IPS-18c (cell line): ENCODE results near the gene MRPL33.
A peak's percentile ranks its signal among the peaks of the same experiment; 100 is the strongest.

Source experiments
- H3K4me3 ChIP-seq: 2 replicates; pipeline ENCODE4 v1.7.0; 2013; ENCODE audit warnings: low read depth, mild to moderate bottlenecking, low read length, moderate library complexity; ENCODE audit not compliant: insufficient read depth
- H3K9me3 ChIP-seq: one replicate; pipeline ENCODE4 v1.6.1; 2013; ENCODE audit warnings: mild to moderate bottlenecking, low read length, moderate library complexity; ENCODE audit not compliant: control insufficient read depth, insufficient read depth

Gene MRPL33

DNA sequence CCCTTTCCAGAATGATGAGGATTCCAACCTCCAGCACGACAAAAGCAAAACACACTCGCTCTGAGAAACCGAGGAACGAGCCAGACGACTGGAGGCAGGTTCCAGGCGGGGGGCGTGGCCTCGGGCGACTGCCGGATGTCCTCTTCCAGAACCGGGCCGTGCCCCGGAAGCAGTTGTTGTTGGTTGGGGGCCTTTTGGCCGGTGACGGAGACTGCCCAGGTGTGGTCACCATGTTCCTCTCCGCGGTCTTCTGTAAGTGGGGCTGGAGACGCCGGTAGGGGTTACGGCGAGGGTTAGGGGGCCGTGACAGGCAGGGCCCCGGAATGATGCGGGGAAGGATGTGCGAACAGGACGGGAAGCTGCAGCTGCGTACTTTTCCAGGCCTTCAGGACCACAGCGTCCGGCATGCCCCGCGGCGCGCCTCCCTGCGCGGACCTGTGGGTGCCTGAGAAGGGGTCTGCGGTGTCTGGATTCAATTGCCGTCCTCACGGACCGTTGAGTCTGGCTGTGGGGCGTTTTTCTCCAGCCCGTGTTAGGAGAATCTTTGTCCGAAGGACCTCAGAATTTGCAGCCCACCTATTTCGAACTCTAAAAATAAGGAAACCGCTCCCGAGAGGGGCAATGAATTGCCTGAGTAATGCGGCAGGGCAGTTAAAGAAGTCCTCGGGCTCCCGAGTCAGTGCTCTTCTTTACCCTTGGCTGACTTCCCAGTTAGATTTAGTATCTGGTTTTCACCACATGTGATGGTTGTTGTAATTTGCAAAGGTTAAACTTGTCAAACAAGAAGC lies at the start of gene MRPL33:
MRPL33 (plus strand) TSS at position 172 of the 788 bp plus-strand sequence; CDS start at position 231, 59 bp downstream.
- Histone ChIP-seq H3K4me3 (peak within 1 kb of the TSS; percentile 87), H3K9me3 (no peaks in the 10 kb centered on the region)

DNA sequence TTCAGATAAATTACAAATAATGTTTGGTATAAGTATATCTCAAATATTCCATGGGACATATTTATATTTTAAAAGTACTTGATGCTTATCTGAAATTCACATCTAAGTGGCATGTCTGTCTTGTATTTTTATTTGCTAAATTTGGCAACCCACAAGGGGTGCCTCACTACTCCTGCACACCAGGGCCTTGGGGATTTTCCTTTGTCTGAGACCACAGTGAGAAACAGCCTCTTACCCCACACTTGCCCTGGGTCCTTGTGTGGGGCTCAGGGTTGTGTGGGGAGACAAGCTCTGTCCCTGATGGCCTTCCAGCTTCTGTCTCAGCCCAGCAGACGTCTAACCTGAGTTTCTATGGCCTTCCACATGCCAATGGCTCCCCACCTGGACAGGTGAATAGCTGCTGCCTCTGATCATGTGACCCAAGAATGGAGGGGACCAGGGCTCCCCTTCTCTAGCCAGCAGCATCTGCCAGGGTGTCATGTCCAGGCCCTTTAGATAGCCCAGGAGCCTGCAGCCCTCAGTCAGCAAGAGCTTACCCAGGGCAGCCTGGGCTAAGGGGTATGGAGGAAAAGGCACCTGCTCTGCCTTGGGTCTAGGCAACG lies 49.5 kb upstream of the MRPL33 start:
- no peaks in the 10 kb centered on the region for H3K9me3 ChIP-seq
- no peak overlapping the region for H3K4me3 ChIP-seq

DNA sequence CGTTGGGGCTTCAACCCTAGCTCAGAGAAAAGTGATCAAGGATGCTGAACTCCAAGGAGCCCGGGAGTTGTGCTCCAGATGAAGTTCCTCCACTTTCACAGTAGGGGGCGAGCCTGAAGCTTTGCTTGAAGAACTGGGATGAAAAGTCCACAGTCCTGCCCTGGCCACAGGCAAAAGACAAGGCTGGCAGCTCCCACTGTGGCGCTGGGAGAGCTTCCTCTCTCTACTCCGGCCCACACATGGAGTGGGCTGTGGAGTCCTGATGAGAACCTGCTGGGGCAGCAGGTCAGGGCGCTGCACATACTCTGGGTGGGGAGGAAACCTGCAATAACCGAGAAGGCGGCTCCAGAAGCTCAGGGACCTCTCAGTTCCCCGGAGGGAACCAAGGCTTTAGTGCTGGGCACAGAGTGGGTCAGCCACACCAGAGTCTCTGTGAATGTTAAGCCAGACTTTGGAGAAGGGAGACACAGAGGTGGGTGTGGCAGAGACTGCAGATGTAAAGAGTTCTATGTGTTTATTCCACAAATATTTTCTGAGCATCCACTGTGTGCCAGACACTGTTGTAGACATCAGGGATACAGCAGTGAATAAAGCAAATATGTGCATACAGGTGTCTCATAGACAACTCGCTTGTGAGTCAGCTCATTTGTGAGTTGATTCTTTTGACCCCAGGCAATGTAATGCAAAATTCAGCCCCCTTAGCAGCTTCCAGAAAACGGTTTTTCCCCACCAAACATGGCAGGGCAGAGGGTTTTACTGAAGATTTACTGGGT lies 48.0 kb upstream of the MRPL33 start:
- no peak overlapping the region for H3K4me3 ChIP-seq
- no peaks in the 10 kb centered on the region for H3K9me3 ChIP-seq

DNA sequence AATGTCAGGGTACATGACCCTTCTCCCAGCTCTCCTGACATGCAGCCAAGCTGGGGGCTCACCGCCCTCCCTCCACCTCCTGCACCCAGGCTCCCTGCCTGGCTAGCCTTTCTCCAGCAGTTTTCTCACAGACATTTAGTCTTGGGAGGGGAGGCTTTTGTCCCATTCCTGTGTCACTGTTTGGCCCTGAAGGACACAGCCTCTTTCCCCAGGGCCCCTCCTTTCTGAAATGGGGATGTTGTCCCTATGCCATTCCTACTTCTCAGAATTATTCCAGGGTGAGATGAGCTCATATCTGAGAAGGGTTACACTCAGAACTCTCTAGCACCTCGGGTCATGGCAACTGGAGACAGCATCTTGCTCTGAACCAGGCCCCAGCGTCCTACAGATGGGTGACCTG lies 47.3 kb upstream of the MRPL33 start:
- Histone ChIP-seq H3K9me3 (no peaks in the 10 kb centered on the region), H3K4me3 (no peak overlapping the region; the same call in 1 of the 2 replicates)

DNA sequence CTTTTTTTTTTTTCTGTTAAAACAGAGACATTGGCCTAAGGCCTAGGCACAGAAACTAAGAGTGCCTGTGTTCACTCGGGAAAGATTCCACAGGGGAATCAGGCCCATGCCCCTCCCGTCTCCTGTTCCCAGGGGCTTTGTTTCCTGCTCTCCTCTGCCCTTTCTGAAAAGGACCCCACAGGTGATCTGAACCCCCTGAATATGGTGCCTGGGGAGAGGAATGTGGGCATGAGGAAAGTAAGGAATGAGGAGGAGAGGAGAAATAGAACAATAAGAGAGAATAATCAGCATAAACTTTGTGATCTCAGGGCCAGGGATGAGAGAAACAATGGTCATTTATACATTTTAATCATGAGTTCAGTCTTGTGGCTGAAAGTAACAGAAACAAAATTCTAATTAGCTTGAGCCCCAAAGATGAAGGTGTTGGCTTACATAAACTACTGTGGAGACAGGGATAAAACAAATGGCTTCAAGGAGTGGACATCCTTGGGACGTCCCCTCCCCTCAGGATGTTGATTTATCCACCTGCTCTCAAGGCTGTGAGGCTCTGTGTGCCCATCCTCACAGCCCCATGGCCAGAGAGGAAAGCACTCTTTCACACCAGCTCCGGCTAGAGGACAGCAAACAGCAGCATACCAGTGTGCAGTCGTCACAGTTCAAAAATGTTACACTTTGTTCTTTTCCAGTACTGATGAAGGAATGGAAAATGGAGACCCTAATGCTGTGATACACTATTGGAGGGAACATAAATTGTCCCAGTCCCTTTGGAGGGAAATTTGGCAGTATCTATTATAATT lies 46.4 kb upstream of the MRPL33 start:
- Histone ChIP-seq H3K4me3 (no peak overlapping the region), H3K9me3 (no peaks in the 10 kb centered on the region)

DNA sequence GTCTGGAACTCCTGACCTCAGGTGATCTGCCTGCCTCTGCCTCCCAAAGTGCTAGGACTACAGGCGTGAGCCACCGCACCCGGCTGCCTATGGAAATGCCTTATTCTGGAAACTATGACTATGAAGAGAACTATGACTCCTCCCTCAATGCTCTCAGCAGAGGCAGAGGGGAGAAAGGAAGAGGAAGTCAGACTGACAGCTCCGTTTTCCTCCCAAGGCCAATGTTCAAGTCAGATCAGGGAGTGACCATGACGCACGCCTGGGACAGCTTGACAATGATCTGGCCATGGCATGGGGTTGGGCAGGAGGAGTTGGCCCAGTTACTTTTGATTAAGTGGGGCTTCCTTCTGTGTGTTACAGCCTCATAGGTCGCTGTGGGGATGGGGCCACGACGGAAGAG lies 44.3 kb upstream of the MRPL33 start:
- no peaks in the 10 kb centered on the region for H3K9me3 ChIP-seq
- H3K4me3 ChIP-seq = no peak overlapping the region

DNA sequence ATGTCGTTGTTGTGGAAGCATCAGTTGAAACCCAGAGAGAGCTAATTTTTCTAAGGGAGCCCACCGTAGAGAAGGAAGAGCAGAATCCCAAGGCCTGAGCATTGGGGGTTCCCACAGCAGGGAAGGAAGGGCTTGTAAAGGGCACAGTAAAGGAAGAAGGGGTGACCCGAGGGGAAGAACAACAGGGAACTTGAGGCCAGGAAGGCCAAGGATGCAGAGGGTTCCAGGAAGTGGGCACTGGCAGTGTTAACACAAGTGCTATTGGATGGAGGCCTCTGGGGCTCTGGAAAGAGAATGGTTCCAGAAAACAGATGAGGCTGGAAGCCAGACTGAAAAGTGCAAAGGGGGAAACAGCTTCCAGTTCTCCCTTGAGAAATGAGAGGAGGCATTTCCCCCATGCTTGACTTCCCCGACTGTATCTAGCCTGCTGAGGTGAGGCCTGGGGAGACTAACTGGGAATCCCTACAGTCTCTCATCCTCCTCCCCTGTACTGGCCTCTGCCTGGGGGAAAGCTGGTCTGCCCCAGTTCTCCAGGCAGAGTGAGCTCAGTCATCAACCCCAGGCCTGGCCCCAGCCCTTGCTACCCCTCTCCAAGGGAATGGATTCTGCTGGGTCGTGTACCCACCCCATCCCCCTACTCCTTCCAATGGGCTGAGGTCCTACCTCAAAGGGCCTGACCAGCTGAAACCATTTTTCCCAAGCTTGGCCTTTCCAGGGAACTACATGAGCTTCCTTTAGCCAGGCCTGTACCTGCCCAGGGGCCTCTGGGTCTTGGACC lies 43.2 kb upstream of the MRPL33 start:
- Histone ChIP-seq H3K4me3 (no peak overlapping the region), H3K9me3 (no peaks in the 10 kb centered on the region)

DNA sequence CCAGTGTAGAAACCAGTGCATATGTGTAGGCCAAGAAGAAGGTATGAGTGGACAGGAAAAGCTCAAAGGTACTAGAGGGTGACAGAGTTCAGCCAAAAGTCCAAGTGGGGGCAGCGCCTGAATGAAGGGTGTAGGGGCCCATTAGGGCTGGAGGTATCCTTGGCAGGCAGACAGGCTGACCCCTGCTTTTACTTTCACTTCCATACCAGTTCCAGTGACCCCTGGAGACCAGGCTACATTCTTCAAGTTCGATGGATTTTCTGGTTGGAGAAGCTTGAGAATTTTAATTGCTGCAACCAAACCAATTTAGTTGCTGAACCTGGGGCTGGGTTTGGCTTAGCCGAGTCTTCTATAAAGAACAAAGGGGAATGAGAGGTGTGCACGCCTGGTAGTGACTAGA lies 42.3 kb upstream of the MRPL33 start:
- Histone ChIP-seq H3K4me3 (no peak overlapping the region), H3K9me3 (no peaks in the 10 kb centered on the region)

DNA sequence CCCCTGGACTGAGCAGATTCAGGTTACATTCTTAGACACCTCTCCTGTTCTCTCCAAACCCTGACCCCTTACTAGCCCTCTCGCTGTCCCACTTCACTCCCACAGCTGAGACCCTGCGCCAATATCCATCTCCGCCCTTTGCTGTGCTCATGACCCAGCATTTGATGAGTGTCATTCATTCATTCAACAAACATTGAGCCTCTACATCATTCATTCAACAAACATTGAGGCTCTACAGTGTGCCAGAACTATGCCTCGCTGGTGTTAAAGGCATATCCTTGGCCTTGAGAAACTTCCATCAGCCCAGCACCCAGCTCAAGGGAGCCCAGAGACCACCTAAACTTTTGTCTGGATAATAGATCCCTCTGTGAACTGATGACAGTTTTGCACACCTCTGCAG lies 41.9 kb upstream of the MRPL33 start:
- H3K4me3 ChIP-seq = no peak overlapping the region
- no peaks in the 10 kb centered on the region for H3K9me3 ChIP-seq

DNA sequence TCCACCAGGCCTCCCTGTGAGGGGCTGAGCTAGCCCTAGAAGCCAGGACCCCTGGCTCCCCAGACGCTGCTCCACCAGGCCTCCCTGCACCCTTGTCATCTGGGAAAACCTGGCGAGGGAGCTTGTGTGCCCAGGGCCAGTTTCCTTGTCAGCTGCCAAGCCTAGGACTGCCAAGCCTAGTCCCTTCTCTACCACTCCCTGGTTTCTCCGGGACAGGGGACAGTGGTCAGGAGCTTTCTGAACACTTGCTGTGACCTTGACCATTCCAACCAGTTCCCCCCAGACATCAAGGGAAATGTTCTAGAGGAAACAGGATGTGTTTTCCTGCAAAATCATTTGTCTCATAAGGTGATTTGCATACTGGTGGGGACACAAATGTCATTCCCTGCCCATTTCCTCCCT lies 41.3 kb upstream of the MRPL33 start:
- Histone ChIP-seq H3K9me3 (no peaks in the 10 kb centered on the region), H3K4me3 (no peak overlapping the region)

DNA sequence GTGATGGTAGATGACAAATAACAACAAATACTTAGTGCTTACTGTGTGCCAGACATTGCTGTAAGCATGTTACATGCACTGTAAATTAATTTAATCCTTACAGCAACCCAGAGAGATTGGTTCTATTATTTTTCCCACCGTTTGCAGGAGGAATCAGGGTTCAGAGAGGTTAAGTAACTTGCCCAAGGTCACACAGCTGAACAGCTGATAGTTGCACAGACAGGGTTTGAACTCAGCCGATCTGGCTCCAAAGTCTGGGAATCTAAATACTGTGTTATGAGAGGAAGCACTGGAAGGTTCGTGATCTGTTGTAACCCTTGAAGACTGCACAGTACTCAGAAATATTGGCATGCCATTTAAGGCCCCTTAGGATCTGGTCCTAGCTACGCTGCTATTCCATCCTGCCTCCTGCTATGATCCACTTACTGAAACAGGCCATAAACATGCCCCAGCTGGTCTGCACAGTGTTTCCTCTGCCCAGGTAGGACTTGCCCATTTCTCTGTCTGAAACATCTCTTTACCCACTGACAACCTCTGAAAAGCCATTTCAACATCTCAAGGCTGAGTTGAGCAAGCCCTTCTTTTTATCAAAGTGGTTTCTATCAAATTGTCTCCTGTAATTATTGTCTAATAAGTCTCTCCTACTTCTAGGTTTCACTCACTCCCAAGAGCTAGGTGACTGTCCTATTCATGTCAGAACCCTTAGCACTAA lies 40.4 kb upstream of the MRPL33 start:
- H3K9me3 ChIP-seq = no peaks in the 10 kb centered on the region
- H3K4me3 ChIP-seq = no peak overlapping the region

DNA sequence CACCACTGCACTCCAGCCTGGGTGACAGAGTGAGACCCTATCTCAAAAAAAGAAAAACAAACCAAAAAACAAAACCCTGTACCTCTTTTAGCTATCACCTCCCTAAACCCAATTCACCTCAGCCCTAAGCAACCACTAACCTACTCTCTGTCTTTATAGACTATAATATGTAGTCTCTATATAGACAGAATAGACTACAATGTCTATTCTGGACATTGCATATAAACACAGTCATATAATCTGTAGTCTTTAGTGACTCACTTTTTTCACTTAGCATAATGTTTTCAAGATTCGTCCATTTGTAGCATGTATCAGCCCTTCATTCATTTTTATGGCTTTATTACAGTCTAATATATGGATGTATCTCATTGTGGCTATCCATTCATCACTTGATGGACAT lies 37.2 kb upstream of the MRPL33 start:
- H3K9me3 ChIP-seq = no peaks in the 10 kb centered on the region
- H3K4me3 ChIP-seq = no peak overlapping the region

DNA sequence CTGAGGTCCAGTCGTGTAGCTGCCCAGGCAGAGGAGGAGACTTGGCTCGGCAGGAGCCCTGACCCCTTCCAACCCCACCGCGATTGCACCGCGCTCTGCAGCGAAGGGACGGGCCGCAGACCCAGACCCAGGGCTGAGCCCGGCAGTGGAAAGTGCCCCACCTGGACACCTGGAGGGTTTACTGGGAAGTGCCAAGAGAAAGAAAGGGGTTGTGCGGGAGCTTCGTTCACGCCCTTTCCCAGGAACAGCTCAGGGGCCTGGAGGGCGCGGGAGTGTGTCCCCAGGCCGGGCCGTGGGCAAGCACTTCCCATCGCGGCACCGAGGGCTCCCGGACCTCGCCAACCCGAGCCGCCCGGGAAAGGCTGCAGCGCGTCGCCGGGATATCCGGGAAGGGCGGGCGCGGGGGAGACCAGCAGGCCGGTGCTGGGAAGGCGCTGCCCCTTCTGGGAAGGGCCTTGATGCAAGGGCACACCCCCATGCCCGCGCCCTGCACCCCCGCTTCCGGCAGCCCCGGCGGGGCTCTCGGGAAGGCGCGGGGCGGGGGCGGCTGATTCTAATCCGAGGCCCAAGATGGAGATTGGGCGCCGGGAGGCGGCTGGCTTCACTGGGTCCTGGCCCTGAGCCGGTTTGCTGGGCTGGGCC lies 36.1 kb upstream of the MRPL33 start:
- H3K9me3 ChIP-seq = no peaks in the 10 kb centered on the region
- peak overlapping the region; percentile 66 for H3K4me3 ChIP-seq

DNA sequence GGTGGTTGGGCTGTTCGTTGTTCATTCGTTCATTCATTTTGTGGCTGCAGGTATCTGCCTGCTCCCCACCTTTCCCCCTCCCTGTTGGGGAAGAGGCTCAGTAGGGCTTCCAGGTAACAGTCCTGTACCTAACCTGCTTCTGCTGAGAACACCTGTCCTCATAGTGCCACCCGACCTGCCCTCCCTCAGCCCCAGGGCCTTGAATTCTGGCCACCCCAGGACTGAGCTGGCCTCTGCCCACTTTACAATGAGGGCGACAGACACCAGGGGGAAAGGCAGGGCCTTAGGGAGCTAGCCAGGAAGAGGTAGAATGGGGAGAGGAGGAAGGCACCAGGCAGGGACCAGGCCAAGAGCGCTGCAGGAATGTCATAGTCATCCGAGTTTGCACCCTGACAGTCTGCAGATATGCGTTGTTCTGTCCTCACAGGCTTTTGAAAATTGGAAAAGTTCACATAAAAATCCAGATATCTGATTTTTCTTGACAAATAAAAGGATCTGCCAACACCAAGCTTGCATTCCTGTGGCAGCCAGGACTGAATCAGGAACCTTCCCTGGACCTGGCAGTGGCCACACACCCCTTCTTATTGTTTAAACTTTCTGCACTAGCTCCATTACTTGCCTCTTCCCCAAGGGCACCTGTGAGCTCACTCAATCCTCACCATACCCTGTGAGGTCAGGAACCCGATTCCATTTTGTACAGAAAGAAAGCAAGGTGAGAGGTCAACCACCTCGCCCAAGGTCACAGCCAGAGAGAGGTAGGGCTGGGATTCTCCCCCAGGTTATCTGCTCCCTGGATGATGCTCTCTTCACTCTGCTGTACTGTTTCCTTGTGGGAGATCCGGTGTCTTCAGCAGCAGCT lies 35.3 kb upstream of the MRPL33 start:
- Histone ChIP-seq H3K4me3 (peak overlapping the region; percentile 66; the same call in 1 of the 2 replicates), H3K9me3 (no peaks in the 10 kb centered on the region)

DNA sequence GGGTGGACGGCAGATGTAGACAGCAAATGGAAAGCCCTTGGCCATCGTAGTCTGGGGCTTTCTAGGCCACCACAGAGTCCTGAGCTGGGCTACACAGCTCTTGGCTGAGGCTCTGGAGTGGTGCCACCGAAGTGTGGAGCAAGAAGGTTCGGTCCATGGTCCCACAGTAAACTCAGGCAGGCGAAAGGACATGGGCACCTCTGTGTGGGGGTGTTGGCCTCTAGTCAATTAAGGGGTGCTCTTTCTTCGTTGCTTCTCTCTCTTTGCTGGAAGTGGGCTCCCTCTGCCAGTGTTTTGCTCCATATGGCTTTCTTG lies 34.7 kb upstream of the MRPL33 start:
- no peaks in the 10 kb centered on the region for H3K9me3 ChIP-seq

More for the DNA sequence above, 34.7 kb upstream of the MRPL33 start:
- H3K4me3 ChIP-seq = no peak overlapping the region
